Measurements from ENCODE around the gene PRKCA. TPM values are rescaled to one million over a fixed set of nuclear protein-coding genes. Genes with fewer than 3 reads are reported as not detected.

Gene PRKCA
- total and polyA plus RNA-seq, 10 of the 15 experiments (the other 5 are each of a cell fraction or from before 2014, with no cell fraction given): 0.11 to 14.6 (median 0.72) TPM

- RAD21 ChIA-PET (ENCODE audit: unreplicated experiment): no interaction called here
- no peaks in the 10 kb centered on the region for H3K79me2 ChIP-seq (ENCODE audit: control insufficient read depth, insufficient read depth, low read length)
- intact Hi-C loops (cut with micrococcal nuclease; ENCODE audit: unreplicated experiment): loop anchor here (5.0 kb wide), 1 partner anchor 224 kb away; no protein-coding TSS in a partner anchor
- no peak overlapping the region for H3K9ac ChIP-seq (ENCODE audit: control insufficient read depth, insufficient read depth, low read length)
- in situ Hi-C loops (cut with MboI): no loop called here
- H4K20me1 ChIP-seq (ENCODE audit: control insufficient read depth, insufficient read depth): no peaks in the 10 kb centered on the region
- H3K36me3 ChIP-seq (ENCODE audit: control insufficient read depth in 2 of 2, insufficient read depth in 2 of 2, low read length in 1 of 2): no peaks in the 10 kb centered on the region
- SMC1A ChIA-PET (ENCODE audit: uncharacterized antibody, unreplicated experiment): no interaction called here
- H3K4me2 ChIP-seq (ENCODE audit: control insufficient read depth, insufficient read depth): no peak overlapping the region
- H2AFZ ChIP-seq (ENCODE audit: control insufficient read depth, low read depth, low read length): no peak overlapping the region
- BruUV-seq (replicated peaks): no TSS peak
- TF ChIP-seq, protein P1, sequence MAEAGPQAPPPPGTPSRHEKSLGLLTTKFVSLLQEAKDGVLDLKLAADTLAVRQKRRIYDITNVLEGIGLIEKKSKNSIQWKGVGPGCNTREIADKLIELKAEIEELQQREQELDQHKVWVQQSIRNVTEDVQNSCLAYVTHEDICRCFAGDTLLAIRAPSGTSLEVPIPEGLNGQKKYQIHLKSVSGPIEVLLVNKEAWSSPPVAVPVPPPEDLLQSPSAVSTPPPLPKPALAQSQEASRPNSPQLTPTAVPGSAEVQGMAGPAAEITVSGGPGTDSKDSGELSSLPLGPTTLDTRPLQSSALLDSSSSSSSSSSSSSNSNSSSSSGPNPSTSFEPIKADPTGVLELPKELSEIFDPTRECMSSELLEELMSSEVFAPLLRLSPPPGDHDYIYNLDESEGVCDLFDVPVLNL (IDR thresholded peaks at IDR 0.05; ENCODE audit: low read depth, low read length): no peak
- TF ChIP-seq ELK1 (IDR thresholded peaks at IDR 0.05; ENCODE audit: low read depth, low read length) (no peak), ZNF24 (IDR thresholded peaks at IDR 0.05) (no peak), USF2 (IDR thresholded peaks at IDR 0.05; ENCODE audit: borderline replicate concordance, low read depth, low read length) (no peak), JUND (IDR thresholded peaks at IDR 0.05; ENCODE audit: low read depth, low read length) (no peak), MXI1 (IDR thresholded peaks at IDR 0.05; ENCODE audit: low read depth, low read length) (no peak), CBX3 (IDR thresholded peaks at IDR 0.05; ENCODE audit: borderline replicate concordance, low read depth) (no peak), ETV6 (conservative IDR thresholded peaks at IDR 0.05 in 1 of 2, IDR thresholded peaks at IDR 0.05 in 1 of 2; ENCODE audit: borderline replicate concordance in 1 of 2, low read depth in 1 of 2) (no peak), NBN (IDR thresholded peaks at IDR 0.05) (no peak)
- TF ChIP-seq, protein P2, sequence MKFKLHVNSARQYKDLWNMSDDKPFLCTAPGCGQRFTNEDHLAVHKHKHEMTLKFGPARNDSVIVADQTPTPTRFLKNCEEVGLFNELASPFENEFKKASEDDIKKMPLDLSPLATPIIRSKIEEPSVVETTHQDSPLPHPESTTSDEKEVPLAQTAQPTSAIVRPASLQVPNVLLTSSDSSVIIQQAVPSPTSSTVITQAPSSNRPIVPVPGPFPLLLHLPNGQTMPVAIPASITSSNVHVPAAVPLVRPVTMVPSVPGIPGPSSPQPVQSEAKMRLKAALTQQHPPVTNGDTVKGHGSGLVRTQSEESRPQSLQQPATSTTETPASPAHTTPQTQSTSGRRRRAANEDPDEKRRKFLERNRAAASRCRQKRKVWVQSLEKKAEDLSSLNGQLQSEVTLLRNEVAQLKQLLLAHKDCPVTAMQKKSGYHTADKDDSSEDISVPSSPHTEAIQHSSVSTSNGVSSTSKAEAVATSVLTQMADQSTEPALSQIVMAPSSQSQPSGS (IDR thresholded peaks at IDR 0.05; ENCODE audit: low read length): no peak
- no peaks in the 10 kb centered on the region for H3K9me3 ChIP-seq (replicated peaks; ENCODE audit: control insufficient read depth, insufficient read depth, low read length)
- POLR2A ChIA-PET: no interaction called here
- no peak overlapping the region for H3K4me3 ChIP-seq
- H3K27ac ChIP-seq (ENCODE audit: control insufficient read depth, insufficient read depth): no peak overlapping the region
- H3K4me1 ChIP-seq (ENCODE audit: control insufficient read depth, insufficient read depth, low read length): no peaks in the 10 kb centered on the region
- ATAC-seq (no peak), FAIRE-seq (no peak), DNase-seq (ENCODE audit: low read depth, low spot score) (no peak)
- no peaks in the 10 kb centered on the region for H3K27me3 ChIP-seq (replicated peaks in 1 of 2; ENCODE audit: control insufficient read depth in 2 of 2, insufficient read depth in 2 of 2, low read length in 1 of 2)
- 26% methylated on average over 11 of the region's 12 CpGs for WGBS (ENCODE audit: insufficient coverage, insufficient replicate concordance, low lambda C conversion rate, missing lambda C conversion rate)
- CTCF ChIA-PET: no interaction called here
Measured at GRCh38 chr17:66858226-66859083, 556.0 kb downstream of the PRKCA start.

Measured in GM12878 (cell line).